Smooth muscle cell (in vitro differentiated cells): ENCODE data around the gene ITPR1. TPM values are rescaled to one million over a fixed set of nuclear protein-coding genes. Genes with fewer than 3 reads are reported as not detected.

Source experiments
- DNase-seq: peaks from one replicate; lab custom pipeline; 2025; ENCODE audit not compliant: unreplicated experiment; lab: John Stamatoyannopoulos, UW
- H2AFZ ChIP-seq: fragments of 200-600 bp; sonication (generic); 2 replicates; pipeline ENCODE4 v1.6.0; 2016; ENCODE audit warnings: antibody characterized with exemption, low read depth, mild to moderate bottlenecking
- H3F3A ChIP-seq: fragments of 200-600 bp; sonication (generic); 2 replicates; pipeline ENCODE4 v1.6.0; 2017; ENCODE audit warnings: antibody characterized with exemption, low read depth
- H3K27ac ChIP-seq: fragments of 200-600 bp; sonication (generic); 2 replicates; pipeline ENCODE4 v1.5.1; 2016; ENCODE audit warnings: low read depth, mild to moderate bottlenecking
- H3K27me3 ChIP-seq: fragments of 200-600 bp; sonication (generic); 2 replicates; pipeline ENCODE4 v1.6.1; 2016; ENCODE audit warnings: low read depth, mild to moderate bottlenecking
- H3K36me3 ChIP-seq: fragments of 200-600 bp; sonication (generic); 2 replicates; pipeline ENCODE4 v1.5.1; 2016; ENCODE audit warnings: low read depth
- H3K4me1 ChIP-seq: fragments of 200-600 bp; sonication (generic); 2 replicates; pipeline ENCODE4 v1.5.1; 2016; ENCODE audit warnings: low read depth
- H3K4me2 ChIP-seq: fragments of 200-600 bp; sonication (generic); 2 replicates; pipeline ENCODE4 v1.6.0; 2016; ENCODE audit warnings: mild to moderate bottlenecking
- H3K4me3 ChIP-seq: fragments of 200-600 bp; sonication (generic); 2 replicates; pipeline ENCODE4 v1.5.1; 2016; ENCODE audit warnings: mild to moderate bottlenecking
- H3K79me2 ChIP-seq: fragments of 200-600 bp; sonication (generic); 2 replicates; pipeline ENCODE4 v1.6.0; 2016; ENCODE audit warnings: low read depth, mild to moderate bottlenecking
- H3K9ac ChIP-seq: fragments of 200-600 bp; sonication (generic); 2 replicates; pipeline ENCODE4 v1.6.0; 2016; ENCODE audit warnings: low read depth
- H3K9me3 ChIP-seq: fragments of 200-600 bp; sonication (generic); replicated peaks from 2 replicates; pipeline ENCODE4 v1.5.1; 2016; ENCODE audit warnings: low read depth
- H4K20me1 ChIP-seq: fragments of 200-600 bp; sonication (generic); 2 replicates; pipeline ENCODE4 v1.6.0; 2016; ENCODE audit warnings: low read depth
- CTCF ChIP-seq: fragments of 200-600 bp; sonication (generic); IDR thresholded peaks from 2 replicates; pipeline ENCODE4 v1.5.1; 2017; ENCODE audit warnings: borderline replicate concordance, mild to moderate bottlenecking, antibody characterized with exemption; ENCODE audit not compliant: insufficient read depth, poor library complexity, severe bottlenecking
- WGBS: methylation state at CpG from one replicate; pipeline ENCODE4 v1.1.7; 2016; ENCODE audit warnings: low lambda C conversion rate; 5-methylcytosine and 5-hydroxymethylcytosine counted together
- polyA plus RNA-seq: library from polyadenylated mRNA; unstranded; fragments of >200 nt; fragmentation: Nextera tagmentation; extraction: Ambion mirVana; gene quantifications from 2 replicates; pipeline ENCODE4 v1.2.1, GENCODE V29; 2016
- total RNA-seq: library from RNA; depleted of rRNA; stranded (reverse); fragments of >200 nt; gene quantifications from 2 replicates; pipeline ENCODE4 v1.2.3, GENCODE V29; 2014

ITPR1 gene
- total and polyA plus RNA-seq, 2 experiments from 2014 or later, result 16.4 to 28.6 TPM

- no peak overlapping the region for H2AFZ ChIP-seq
- no peak for TF ChIP-seq CTCF
- no peaks in the 10 kb centered on the region for H3K9me3 ChIP-seq
- no peak overlapping the region for H3K9ac ChIP-seq
- H3K27me3 ChIP-seq, result no peaks in the 10 kb centered on the region
- no peak for DNase-seq
- H3K27ac ChIP-seq, result no peak overlapping the region
- H3K79me2 ChIP-seq, result no peaks in the 10 kb centered on the region
- H3F3A ChIP-seq, result no peaks in the 10 kb centered on the region
- no peak overlapping the region for H3K4me2 ChIP-seq
- H3K36me3 ChIP-seq, result no peaks in the 10 kb centered on the region
- H3K4me1 ChIP-seq, result no peaks in the 10 kb centered on the region
- H3K4me3 ChIP-seq, result no peak overlapping the region
- no peaks in the 10 kb centered on the region for H4K20me1 ChIP-seq
- WGBS, result 64% methylated on average over 3 of the region's 3 CpGs
Measured at GRCh38 chr3:4568841-4569240, 75.7 kb downstream of the ITPR1 start.

GRCh38 chr3:4570840-4571621 lies 77.9 kb downstream of the ITPR1 start:
- no peak overlapping the region for H3K4me2 ChIP-seq
- no peaks in the 10 kb centered on the region for H3K9me3 ChIP-seq
- no peak for TF ChIP-seq CTCF
- H3F3A ChIP-seq, result no peaks in the 10 kb centered on the region
- H3K27me3 ChIP-seq, result no peaks in the 10 kb centered on the region
- 92% methylated on average over 7 of the region's 7 CpGs for WGBS
- H2AFZ ChIP-seq, result no peak overlapping the region
- H3K4me1 ChIP-seq, result no peaks in the 10 kb centered on the region
- H3K9ac ChIP-seq, result no peak overlapping the region
- H3K79me2 ChIP-seq, result no peaks in the 10 kb centered on the region
- no peak for DNase-seq
- no peaks in the 10 kb centered on the region for H4K20me1 ChIP-seq
- no peak overlapping the region for H3K27ac ChIP-seq
- no peak overlapping the region for H3K4me3 ChIP-seq
- no peaks in the 10 kb centered on the region for H3K36me3 ChIP-seq

- 62% methylated on average over 1 of the region's 1 CpG for WGBS
- H3K4me3 ChIP-seq, result no peak overlapping the region
- H2AFZ ChIP-seq, result no peak overlapping the region
- no peaks in the 10 kb centered on the region for H4K20me1 ChIP-seq
- H3K27me3 ChIP-seq, result no peaks in the 10 kb centered on the region
- H3K27ac ChIP-seq, result no peak overlapping the region
- no peak overlapping the region for H3K9ac ChIP-seq
- H3K4me2 ChIP-seq, result no peak overlapping the region
- no peak for DNase-seq
- no peaks in the 10 kb centered on the region for H3K79me2 ChIP-seq
- H3K36me3 ChIP-seq, result no peaks in the 10 kb centered on the region
- H3F3A ChIP-seq, result no peaks in the 10 kb centered on the region
- H3K9me3 ChIP-seq, result no peaks in the 10 kb centered on the region
- TF ChIP-seq CTCF, result no peak
- H3K4me1 ChIP-seq, result no peaks in the 10 kb centered on the region
Measured at GRCh38 chr3:4571690-4572334, 78.7 kb downstream of the ITPR1 start.
